Glutamatergic neuron (in vitro differentiated cells): ENCODE data around the gene SLC10A1. TPM values are rescaled to one million over a fixed set of nuclear protein-coding genes. Genes with fewer than 3 reads are reported as not detected.
A peak's percentile ranks its signal among the peaks of the same experiment; 100 is the strongest.
"Not testable (repeated sequence)": the region's sequence is repeated elsewhere in the genome, so short reads cannot be mapped to it uniquely, and the experiment has no call there.

Source experiments
- DNase-seq: peaks from one replicate; pipeline ENCODE4 v3.0.0; 2022
- H3K27ac Mint-ChIP-seq: one replicate; pipeline ENCODE4 v1.8.0; 2020; ENCODE audit warnings: mild to moderate bottlenecking, mixed read lengths, inconsistent platforms; ENCODE audit not compliant: unreplicated experiment
- H3K27me3 Mint-ChIP-seq: one replicate; pipeline ENCODE4 v1.8.0; 2020; ENCODE audit warnings: mild to moderate bottlenecking, moderate library complexity, mixed read lengths, inconsistent platforms; ENCODE audit not compliant: unreplicated experiment
- H3K36me3 Mint-ChIP-seq: one replicate; pipeline ENCODE4 v1.8.0; 2020; ENCODE audit warnings: mild to moderate bottlenecking, mixed read lengths, inconsistent platforms; ENCODE audit not compliant: unreplicated experiment
- H3K4me1 Mint-ChIP-seq: one replicate; pipeline ENCODE4 v1.8.0; 2020; ENCODE audit warnings: mild to moderate bottlenecking, low read depth, mixed read lengths, inconsistent platforms; ENCODE audit not compliant: unreplicated experiment
- H3K4me3 Mint-ChIP-seq: one replicate; pipeline ENCODE4 v1.8.0; 2020; ENCODE audit warnings: mild to moderate bottlenecking, mixed read lengths, inconsistent platforms; ENCODE audit not compliant: unreplicated experiment
- H3K9me3 Mint-ChIP-seq: one replicate; pipeline ENCODE4 v1.8.0; 2020; ENCODE audit warnings: mild to moderate bottlenecking, moderate library complexity, mixed read lengths, inconsistent platforms; ENCODE audit not compliant: unreplicated experiment
- total RNA-seq: library from RNA; stranded (reverse); fragmentation: NEBNext Ultra II Directional; extraction: Animal tissue kit (Norgen Biotek cat#: 25700); gene quantifications from one replicate; pipeline ENCODE4 v1.2.1, GENCODE V29; 2021; ENCODE audit not compliant: unreplicated experiment
- TF ChIP-seq, protein P1 (sequence below): fragments of 200-600 bp; sonication (generic); IDR thresholded peaks from one replicate; pipeline ENCODE4 v1.5.0; 2021; ENCODE audit not compliant: partially characterized antibody, unreplicated experiment

The SLC10A1 gene
- total RNA-seq, 1 donor from 2014 or later, result not detected

DNA sequence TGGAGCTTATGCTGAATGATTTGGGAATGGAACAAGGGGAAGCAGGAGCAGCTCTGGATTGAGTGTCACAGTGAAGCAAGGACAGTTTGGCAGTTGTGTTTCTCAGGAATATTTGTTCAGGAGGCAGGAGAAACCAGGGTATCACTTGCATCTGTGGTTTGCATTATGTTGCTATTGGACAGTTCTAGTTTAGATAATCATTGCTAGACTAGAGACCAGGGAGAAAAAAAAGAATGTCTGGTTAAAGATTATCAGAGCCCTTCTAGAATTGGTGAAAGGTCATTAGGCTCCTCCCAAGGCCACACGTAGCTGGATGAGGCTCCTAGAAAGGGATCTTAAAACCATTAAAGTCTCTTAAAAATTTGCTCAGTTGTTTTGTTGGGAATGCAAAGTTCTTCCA lies 47.1 kb downstream of the SLC10A1 start:
- no peaks in the 10 kb centered on the region for H3K36me3 Mint-ChIP-seq
- TF ChIP-seq, protein P1, sequence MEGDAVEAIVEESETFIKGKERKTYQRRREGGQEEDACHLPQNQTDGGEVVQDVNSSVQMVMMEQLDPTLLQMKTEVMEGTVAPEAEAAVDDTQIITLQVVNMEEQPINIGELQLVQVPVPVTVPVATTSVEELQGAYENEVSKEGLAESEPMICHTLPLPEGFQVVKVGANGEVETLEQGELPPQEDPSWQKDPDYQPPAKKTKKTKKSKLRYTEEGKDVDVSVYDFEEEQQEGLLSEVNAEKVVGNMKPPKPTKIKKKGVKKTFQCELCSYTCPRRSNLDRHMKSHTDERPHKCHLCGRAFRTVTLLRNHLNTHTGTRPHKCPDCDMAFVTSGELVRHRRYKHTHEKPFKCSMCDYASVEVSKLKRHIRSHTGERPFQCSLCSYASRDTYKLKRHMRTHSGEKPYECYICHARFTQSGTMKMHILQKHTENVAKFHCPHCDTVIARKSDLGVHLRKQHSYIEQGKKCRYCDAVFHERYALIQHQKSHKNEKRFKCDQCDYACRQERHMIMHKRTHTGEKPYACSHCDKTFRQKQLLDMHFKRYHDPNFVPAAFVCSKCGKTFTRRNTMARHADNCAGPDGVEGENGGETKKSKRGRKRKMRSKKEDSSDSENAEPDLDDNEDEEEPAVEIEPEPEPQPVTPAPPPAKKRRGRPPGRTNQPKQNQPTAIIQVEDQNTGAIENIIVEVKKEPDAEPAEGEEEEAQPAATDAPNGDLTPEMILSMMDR, result no peak
- DNase-seq, result no peak
- H3K4me1 Mint-ChIP-seq, result no peaks in the 10 kb centered on the region
- no peaks in the 10 kb centered on the region for H3K27me3 Mint-ChIP-seq
- H3K27ac Mint-ChIP-seq, result no peak overlapping the region
- no peak overlapping the region for H3K4me3 Mint-ChIP-seq
- no peaks in the 10 kb centered on the region for H3K9me3 Mint-ChIP-seq

DNA sequence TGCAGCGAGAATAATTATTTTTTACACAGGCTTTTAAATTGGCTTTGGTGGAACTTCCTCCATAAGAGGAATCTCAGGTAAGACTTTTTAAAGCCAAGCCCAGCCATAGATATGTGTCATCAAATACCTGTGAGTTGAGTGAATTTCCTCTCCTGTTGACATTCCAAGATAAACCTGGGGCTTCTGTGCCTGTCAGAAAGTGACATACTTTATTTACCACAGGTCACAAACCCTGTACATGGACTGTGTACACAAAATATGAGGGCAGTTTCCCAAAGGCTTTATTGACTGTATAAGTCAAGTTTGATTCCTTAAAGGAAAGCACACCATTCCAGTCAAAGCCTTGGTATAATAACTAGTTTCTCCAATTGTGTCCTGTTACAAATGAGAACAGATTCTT lies 56.0 kb downstream of the SLC10A1 start:
- TF ChIP-seq, protein P1, result no peak
- Mint-ChIP-seq H3K27me3 (no peaks in the 10 kb centered on the region), H3K4me1 (no peaks in the 10 kb centered on the region), H3K4me3 (no peak overlapping the region), H3K27ac (no peak overlapping the region), H3K36me3 (peaks cover 7% of the 10 kb centered on the region), H3K9me3 (peaks cover 2% of the 10 kb centered on the region)
- no peak for DNase-seq

DNA sequence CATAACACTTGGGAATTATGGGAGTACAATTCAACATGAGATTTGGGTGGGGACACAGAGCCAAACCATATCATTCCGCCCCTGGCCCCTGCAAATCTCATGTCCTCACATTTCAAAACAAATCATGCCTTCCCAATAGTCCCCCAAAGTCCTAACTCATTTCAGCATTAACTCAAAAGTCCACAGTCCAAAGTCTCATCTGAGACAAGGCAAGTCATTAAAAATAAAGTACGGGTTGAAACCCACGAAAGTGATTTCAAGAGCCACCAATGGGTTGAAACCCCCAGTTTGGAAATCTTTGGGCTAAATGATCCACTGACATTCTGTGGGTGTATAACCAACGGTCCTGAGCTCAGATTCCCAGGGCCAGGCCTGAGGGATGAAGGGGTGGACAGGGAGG lies 60.6 kb downstream of the SLC10A1 start:
- H3K4me1 Mint-ChIP-seq, H3K9me3 Mint-ChIP-seq, H3K4me3 Mint-ChIP-seq, H3K27me3 Mint-ChIP-seq, DNase-seq, H3K36me3 Mint-ChIP-seq, H3K27ac Mint-ChIP-seq: not testable (repeated sequence)

DNA sequence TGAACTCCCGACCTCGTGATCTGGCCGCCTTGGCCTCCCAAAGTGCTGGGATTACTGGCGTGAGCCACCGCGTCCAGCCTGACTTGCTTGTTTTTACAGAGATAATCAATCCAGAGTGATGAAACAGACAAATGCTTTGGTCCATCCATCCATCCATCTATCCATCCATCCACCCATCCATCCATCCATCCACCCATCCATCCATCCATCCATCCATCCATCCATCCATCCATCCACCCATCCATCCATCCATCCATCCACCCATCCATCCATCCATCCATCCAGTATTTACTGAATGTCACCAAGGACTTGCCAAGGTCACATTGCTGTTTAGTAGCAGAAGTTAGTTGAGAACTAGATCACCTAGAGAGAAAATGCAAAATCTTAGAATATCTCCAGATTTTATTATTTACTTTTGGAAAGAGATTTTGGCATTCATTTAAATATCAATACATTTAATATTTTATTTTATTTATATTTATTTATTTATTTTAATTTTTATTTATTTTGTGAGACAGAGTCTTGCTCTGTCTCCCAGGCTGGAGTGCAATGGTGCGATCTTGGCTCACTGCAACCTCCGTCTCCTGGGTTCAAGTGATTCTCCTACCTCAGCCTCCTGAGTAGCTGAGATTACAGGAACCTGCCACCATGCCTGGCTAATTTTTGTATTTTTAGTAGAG lies 65.0 kb downstream of the SLC10A1 start:
- H3K27me3 Mint-ChIP-seq, H3K36me3 Mint-ChIP-seq, DNase-seq, H3K27ac Mint-ChIP-seq, H3K4me1 Mint-ChIP-seq, H3K9me3 Mint-ChIP-seq, H3K4me3 Mint-ChIP-seq: not testable (repeated sequence)

DNA sequence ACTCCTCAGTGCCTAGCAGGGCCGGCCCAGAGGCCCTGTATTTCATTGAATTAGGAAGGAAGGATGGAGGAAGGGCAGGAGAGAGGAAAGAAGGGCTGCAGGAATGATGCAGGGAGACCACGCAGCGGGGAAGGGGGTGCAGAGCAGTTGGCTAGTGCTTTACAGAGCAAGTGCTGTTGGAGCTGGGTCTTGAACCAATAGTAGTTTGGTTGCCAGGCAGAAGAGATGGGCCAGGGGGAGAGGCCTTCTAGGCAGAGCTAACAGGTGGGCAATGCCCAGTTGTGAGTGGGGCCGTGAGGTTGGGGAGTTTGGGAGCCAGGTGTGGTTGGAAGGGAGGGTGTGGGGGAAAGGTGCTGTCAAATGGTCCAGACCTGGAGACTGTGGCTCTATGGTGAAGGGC lies 69.2 kb downstream of the SLC10A1 start:
- Mint-ChIP-seq H3K27ac (no peak overlapping the region), H3K4me3 (no peak overlapping the region), H3K4me1 (peaks cover 3% of the 10 kb centered on the region), H3K27me3 (peaks cover 1% of the 10 kb centered on the region), H3K9me3 (peaks cover 1% of the 10 kb centered on the region), H3K36me3 (no peaks in the 10 kb centered on the region)
- DNase-seq, result no peak
- TF ChIP-seq, protein P1, result no peak

DNA sequence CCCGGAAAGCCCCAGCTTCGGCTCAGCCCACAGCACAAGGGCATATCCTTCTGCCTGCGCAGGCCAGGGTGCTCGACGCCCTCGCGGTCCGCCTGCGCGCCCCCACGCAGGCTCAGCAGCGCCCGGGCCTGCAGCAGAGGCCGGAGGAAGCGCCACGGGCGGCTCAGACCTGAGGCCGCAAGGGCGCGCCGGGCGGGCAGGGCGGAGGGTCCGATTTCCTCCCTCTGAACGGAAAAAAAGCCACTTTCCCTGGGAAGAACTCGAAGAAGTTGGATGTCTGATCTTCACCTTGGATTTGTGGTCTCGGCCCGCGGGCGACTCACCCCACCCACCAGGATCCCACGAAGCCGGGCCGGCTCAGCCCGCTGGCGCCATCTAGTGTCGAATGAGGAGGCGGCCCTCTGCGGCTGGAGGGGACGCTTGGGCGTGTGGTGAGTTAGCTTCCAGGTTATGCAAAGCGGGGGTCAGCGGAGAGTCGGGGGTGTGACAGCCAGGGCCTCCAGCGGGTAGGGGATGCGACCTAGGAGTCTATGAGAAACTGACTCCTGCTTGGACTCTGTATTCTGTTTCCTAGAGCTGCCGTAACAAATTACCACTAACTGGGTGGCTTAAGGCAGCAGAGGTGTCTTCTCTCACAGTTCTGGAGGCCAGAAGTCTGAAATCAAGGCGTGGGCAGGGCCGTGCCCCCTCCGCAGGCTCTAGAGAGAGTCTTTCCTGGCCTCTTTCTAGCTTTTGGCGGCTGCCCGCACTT lies 70.1 kb downstream of the SLC10A1 start:
- Mint-ChIP-seq H3K27ac (no peak overlapping the region), H3K4me3 (no peak overlapping the region), H3K27me3 (peaks cover 1% of the 10 kb centered on the region), H3K36me3 (no peaks in the 10 kb centered on the region), H3K9me3 (peaks cover 1% of the 10 kb centered on the region), H3K4me1 (peaks cover 3% of the 10 kb centered on the region)
- TF ChIP-seq, protein P1, result peak; percentile 91
- DNase-seq, result peak; percentile 90
